ENCODE measurements around the gene FXYD3. TPM values are rescaled to one million over a fixed set of nuclear protein-coding genes. Genes with fewer than 3 reads are reported as not detected.

The FXYD3 gene
- total and polyA plus RNA-seq, 2 of the 13 experiments (the other 11 are each of a cell fraction or from before 2014, with no cell fraction given): 4.9 TPM; not detected in 1

DNA sequence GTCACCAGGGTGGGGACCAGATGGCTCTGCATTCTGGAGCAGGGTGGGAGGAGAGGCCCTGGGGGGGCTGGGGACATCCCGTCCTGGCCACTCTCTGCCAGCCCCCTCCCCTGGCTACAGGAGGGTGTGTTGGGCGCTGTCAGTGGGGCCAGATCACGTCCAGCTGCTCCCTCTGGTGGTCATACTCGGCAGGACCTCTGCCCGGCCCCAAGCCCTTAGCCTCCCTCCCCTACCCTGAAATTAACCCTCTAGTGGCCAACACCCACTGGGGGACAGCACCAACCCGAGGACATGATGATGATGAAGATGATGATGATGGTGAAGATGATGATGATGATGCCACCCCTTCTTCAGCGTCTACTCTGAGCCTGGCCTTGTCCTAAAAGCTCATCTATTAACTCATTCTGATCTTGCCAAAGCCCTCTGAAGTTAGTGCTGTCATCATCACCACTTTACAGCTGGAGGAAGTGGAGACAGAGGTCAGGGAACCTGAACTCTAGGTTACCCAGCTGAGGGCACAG, 19.8 kb downstream of the FXYD3 start (continued):
- TF ChIP-seq SOX13 (IDR thresholded peaks at IDR 0.05) (no peak), SOX13 (CRISPR knock-in tag; conservative IDR thresholded peaks at IDR 0.05 in 1 of 2, IDR thresholded peaks at IDR 0.05 in 1 of 2) (peak in 1 of 2 experiments; percentile 26; a peak in 1 of 4 replicates), ASH2L (IDR thresholded peaks at IDR 0.05; ENCODE audit: insufficient read length, low read depth, low read length) (peak; percentile 57), TBP (CRISPR knock-in tag; IDR thresholded peaks at IDR 0.05) (no peak), RXRA (CRISPR knock-in tag; IDR thresholded peaks at IDR 0.05) (peak; percentile 49; the same call in 1 of the 2 replicates), ZNF772 (CRISPR knock-in tag; IDR thresholded peaks at IDR 0.05) (no peak), ZNF33B (CRISPR knock-in tag; IDR thresholded peaks at IDR 0.05) (no peak), ZFAT (CRISPR knock-in tag; conservative IDR thresholded peaks at IDR 0.05) (no peak), ZBTB7B (CRISPR knock-in tag; IDR thresholded peaks at IDR 0.05) (peak; percentile 80), ZNF616 (CRISPR knock-in tag; IDR thresholded peaks at IDR 0.05; ENCODE audit: low read depth) (no peak), KLF9 (CRISPR knock-in tag; IDR thresholded peaks at IDR 0.05; ENCODE audit: low read depth) (no peak), SATB2 (CRISPR knock-in tag; IDR thresholded peaks at IDR 0.05) (no peak), ZNF260 (CRISPR knock-in tag; IDR thresholded peaks at IDR 0.05; ENCODE audit: borderline replicate concordance, low read depth) (no peak), ZNF556 (CRISPR knock-in tag; IDR thresholded peaks at IDR 0.05; ENCODE audit: borderline replicate concordance) (no peak), PLRG1 (conservative IDR thresholded peaks at IDR 0.05) (no peak), MBNL3 (CRISPR knock-in tag; conservative IDR thresholded peaks at IDR 0.05) (no peak), CBX2 (IDR thresholded peaks at IDR 0.05; ENCODE audit: low read depth, low read length) (no peak), CBX2 (CRISPR knock-in tag; IDR thresholded peaks at IDR 0.05; ENCODE audit: low read depth) (no peak), HDAC2 (CRISPR knock-in tag; IDR thresholded peaks at IDR 0.05) (peak; percentile 75), EHMT2 (IDR thresholded peaks at IDR 0.05; ENCODE audit: borderline replicate concordance, low read depth, low read length) (no peak), ZNF724P (CRISPR knock-in tag; IDR thresholded peaks at IDR 0.05; ENCODE audit: borderline replicate concordance) (no peak), ZNF343 (CRISPR knock-in tag; IDR thresholded peaks at IDR 0.05) (no peak), SKI (IDR thresholded peaks at IDR 0.05; ENCODE audit: partially characterized antibody) (peak; percentile 51), ZNF766 (CRISPR knock-in tag; IDR thresholded peaks at IDR 0.05; ENCODE audit: borderline replicate concordance) (no peak)
- TF ChIP-seq, protein P1, sequence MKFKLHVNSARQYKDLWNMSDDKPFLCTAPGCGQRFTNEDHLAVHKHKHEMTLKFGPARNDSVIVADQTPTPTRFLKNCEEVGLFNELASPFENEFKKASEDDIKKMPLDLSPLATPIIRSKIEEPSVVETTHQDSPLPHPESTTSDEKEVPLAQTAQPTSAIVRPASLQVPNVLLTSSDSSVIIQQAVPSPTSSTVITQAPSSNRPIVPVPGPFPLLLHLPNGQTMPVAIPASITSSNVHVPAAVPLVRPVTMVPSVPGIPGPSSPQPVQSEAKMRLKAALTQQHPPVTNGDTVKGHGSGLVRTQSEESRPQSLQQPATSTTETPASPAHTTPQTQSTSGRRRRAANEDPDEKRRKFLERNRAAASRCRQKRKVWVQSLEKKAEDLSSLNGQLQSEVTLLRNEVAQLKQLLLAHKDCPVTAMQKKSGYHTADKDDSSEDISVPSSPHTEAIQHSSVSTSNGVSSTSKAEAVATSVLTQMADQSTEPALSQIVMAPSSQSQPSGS (CRISPR knock-in tag; IDR thresholded peaks at IDR 0.05): no peak
- TF ChIP-seq, protein P2, sequence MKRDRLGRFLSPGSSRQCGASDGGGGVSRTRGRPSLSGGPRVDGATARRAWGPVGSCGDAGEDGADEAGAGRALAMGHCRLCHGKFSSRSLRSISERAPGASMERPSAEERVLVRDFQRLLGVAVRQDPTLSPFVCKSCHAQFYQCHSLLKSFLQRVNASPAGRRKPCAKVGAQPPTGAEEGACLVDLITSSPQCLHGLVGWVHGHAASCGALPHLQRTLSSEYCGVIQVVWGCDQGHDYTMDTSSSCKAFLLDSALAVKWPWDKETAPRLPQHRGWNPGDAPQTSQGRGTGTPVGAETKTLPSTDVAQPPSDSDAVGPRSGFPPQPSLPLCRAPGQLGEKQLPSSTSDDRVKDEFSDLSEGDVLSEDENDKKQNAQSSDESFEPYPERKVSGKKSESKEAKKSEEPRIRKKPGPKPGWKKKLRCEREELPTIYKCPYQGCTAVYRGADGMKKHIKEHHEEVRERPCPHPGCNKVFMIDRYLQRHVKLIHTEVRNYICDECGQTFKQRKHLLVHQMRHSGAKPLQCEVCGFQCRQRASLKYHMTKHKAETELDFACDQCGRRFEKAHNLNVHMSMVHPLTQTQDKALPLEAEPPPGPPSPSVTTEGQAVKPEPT (CRISPR knock-in tag; IDR thresholded peaks at IDR 0.05; ENCODE audit: low read depth): no peak
- TF ChIP-seq, protein P3, sequence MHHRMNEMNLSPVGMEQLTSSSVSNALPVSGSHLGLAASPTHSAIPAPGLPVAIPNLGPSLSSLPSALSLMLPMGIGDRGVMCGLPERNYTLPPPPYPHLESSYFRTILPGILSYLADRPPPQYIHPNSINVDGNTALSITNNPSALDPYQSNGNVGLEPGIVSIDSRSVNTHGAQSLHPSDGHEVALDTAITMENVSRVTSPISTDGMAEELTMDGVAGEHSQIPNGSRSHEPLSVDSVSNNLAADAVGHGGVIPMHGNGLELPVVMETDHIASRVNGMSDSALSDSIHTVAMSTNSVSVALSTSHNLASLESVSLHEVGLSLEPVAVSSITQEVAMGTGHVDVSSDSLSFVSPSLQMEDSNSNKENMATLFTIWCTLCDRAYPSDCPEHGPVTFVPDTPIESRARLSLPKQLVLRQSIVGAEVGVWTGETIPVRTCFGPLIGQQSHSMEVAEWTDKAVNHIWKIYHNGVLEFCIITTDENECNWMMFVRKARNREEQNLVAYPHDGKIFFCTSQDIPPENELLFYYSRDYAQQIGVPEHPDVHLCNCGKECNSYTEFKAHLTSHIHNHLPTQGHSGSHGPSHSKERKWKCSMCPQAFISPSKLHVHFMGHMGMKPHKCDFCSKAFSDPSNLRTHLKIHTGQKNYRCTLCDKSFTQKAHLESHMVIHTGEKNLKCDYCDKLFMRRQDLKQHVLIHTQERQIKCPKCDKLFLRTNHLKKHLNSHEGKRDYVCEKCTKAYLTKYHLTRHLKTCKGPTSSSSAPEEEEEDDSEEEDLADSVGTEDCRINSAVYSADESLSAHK (CRISPR knock-in tag; IDR thresholded peaks at IDR 0.05; ENCODE audit: borderline replicate concordance): no peak
